ENCODE data around the gene TXNDC8. TPM values are rescaled to one million over a fixed set of nuclear protein-coding genes. Genes with fewer than 3 reads are reported as not detected.

Gene TXNDC8
- total RNA-seq, 1 donor, result not detected

GRCh38 chr9:110356639-110357395 is 19.2 kb upstream of the TXNDC8 start:
- no peaks in the 10 kb centered on the region for H3K79me2 ChIP-seq (ENCODE audit: insufficient read depth, low read length)
- no peak for DNase-seq (ENCODE audit: insufficient read length, low spot score, missing footprints)
- H2AFZ ChIP-seq (ENCODE audit: low read length), result no peak overlapping the region
- no peak overlapping the region for H3K4me3 ChIP-seq (ENCODE audit: insufficient read depth, low read length)
- H3K27me3 ChIP-seq (ENCODE audit: insufficient read depth, low read length), result no peaks in the 10 kb centered on the region
- no peak overlapping the region for H3K27ac ChIP-seq (ENCODE audit: low read depth, low read length)
- H3K36me3 ChIP-seq (ENCODE audit: insufficient read depth, low read length), result no peaks in the 10 kb centered on the region
- no peaks in the 10 kb centered on the region for H3K9me3 ChIP-seq (ENCODE audit: low read depth, low read length)
- no peak overlapping the region for H3K4me2 ChIP-seq (ENCODE audit: insufficient read depth, low read length)
- no peak for TF ChIP-seq CTCF (IDR thresholded peaks at IDR 0.05; ENCODE audit: extremely low read depth, low read depth, low read length)
- H4K20me1 ChIP-seq (ENCODE audit: insufficient read depth, low read length), result no peaks in the 10 kb centered on the region
- no peaks in the 10 kb centered on the region for H3K4me1 ChIP-seq (ENCODE audit: insufficient read depth, low read length)

- no peaks in the 10 kb centered on the region for H3K27me3 ChIP-seq (ENCODE audit: insufficient read depth, low read length)
- H3K4me3 ChIP-seq (ENCODE audit: insufficient read depth, low read length), result no peak overlapping the region
- H3K4me2 ChIP-seq (ENCODE audit: insufficient read depth, low read length), result no peak overlapping the region
- TF ChIP-seq CTCF (IDR thresholded peaks at IDR 0.05; ENCODE audit: extremely low read depth, low read depth, low read length), result no peak
- H3K36me3 ChIP-seq (ENCODE audit: insufficient read depth, low read length), result no peaks in the 10 kb centered on the region
- no peaks in the 10 kb centered on the region for H3K79me2 ChIP-seq (ENCODE audit: insufficient read depth, low read length)
- H3K9me3 ChIP-seq (ENCODE audit: low read depth, low read length), result no peaks in the 10 kb centered on the region
- no peak for DNase-seq (ENCODE audit: insufficient read length, low spot score, missing footprints)
- no peaks in the 10 kb centered on the region for H4K20me1 ChIP-seq (ENCODE audit: insufficient read depth, low read length)
- H3K4me1 ChIP-seq (ENCODE audit: insufficient read depth, low read length), result peaks cover 3% of the 10 kb centered on the region
- H2AFZ ChIP-seq (ENCODE audit: low read length), result no peak overlapping the region
- no peak overlapping the region for H3K27ac ChIP-seq (ENCODE audit: low read depth, low read length)
Observed at GRCh38 chr9:110355911-110356310, 18.2 kb upstream of the TXNDC8 start.

GRCh38 chr9:110351009-110351467 is 13.4 kb upstream of the TXNDC8 start:
- peak; percentile 89 for DNase-seq (ENCODE audit: insufficient read length, low spot score, missing footprints)
- no peaks in the 10 kb centered on the region for H3K27me3 ChIP-seq (ENCODE audit: insufficient read depth, low read length)
- no peaks in the 10 kb centered on the region for H3K79me2 ChIP-seq (ENCODE audit: insufficient read depth, low read length)
- peaks cover 11% of the 10 kb centered on the region for H3K4me1 ChIP-seq (ENCODE audit: insufficient read depth, low read length)
- H3K27ac ChIP-seq (ENCODE audit: low read depth, low read length), result peak overlapping the region; percentile 57
- H2AFZ ChIP-seq (ENCODE audit: low read length), result no peak overlapping the region
- no peaks in the 10 kb centered on the region for H3K9me3 ChIP-seq (ENCODE audit: low read depth, low read length)
- no peaks in the 10 kb centered on the region for H4K20me1 ChIP-seq (ENCODE audit: insufficient read depth, low read length)
- no peak for TF ChIP-seq CTCF (IDR thresholded peaks at IDR 0.05; ENCODE audit: extremely low read depth, low read depth, low read length)
- H3K4me2 ChIP-seq (ENCODE audit: insufficient read depth, low read length), result peak overlapping the region; percentile 29
- H3K36me3 ChIP-seq (ENCODE audit: insufficient read depth, low read length), result no peaks in the 10 kb centered on the region
- H3K4me3 ChIP-seq (ENCODE audit: insufficient read depth, low read length), result no peak overlapping the region

- no peaks in the 10 kb centered on the region for H3K79me2 ChIP-seq (ENCODE audit: insufficient read depth, low read length)
- no peak overlapping the region for H3K4me2 ChIP-seq (ENCODE audit: insufficient read depth, low read length)
- no peaks in the 10 kb centered on the region for H3K9me3 ChIP-seq (ENCODE audit: low read depth, low read length)
- H3K36me3 ChIP-seq (ENCODE audit: insufficient read depth, low read length), result no peaks in the 10 kb centered on the region
- no peak overlapping the region for H3K4me3 ChIP-seq (ENCODE audit: insufficient read depth, low read length)
- H3K4me1 ChIP-seq (ENCODE audit: insufficient read depth, low read length), result peaks cover 11% of the 10 kb centered on the region
- DNase-seq (ENCODE audit: insufficient read length, low spot score, missing footprints), result no peak
- no peak overlapping the region for H2AFZ ChIP-seq (ENCODE audit: low read length)
- H4K20me1 ChIP-seq (ENCODE audit: insufficient read depth, low read length), result no peaks in the 10 kb centered on the region
- H3K27ac ChIP-seq (ENCODE audit: low read depth, low read length), result no peak overlapping the region
- no peaks in the 10 kb centered on the region for H3K27me3 ChIP-seq (ENCODE audit: insufficient read depth, low read length)
- TF ChIP-seq CTCF (IDR thresholded peaks at IDR 0.05; ENCODE audit: extremely low read depth, low read depth, low read length), result no peak
Observed at GRCh38 chr9:110346325-110346724, 8.7 kb upstream of the TXNDC8 start.
